Left renal pelvis (tissue), 4 donors: ENCODE data around the gene SPEG. TPM values are rescaled to one million over a fixed set of nuclear protein-coding genes. Genes with fewer than 3 reads are reported as not detected.
A peak's percentile ranks its signal among the peaks of the same experiment; 100 is the strongest.

Source experiments
- DNase-seq, 4 donors: peaks; one replicate each; pipeline ENCODE4 v3.0.0-alpha.2; 2013; ENCODE audit warnings: low read depth in 4 of 4, low spot score in 3 of 4
- polyA plus RNA-seq, 4 donors: library from polyadenylated mRNA; unstranded; fragments of 120-200 nt; gene quantifications; one replicate each; pipeline ENCODE4 v1.2.1, GENCODE V29; 2013; ENCODE audit not compliant: insufficient read length in 4 of 4

Gene SPEG
- polyA plus RNA-seq, 4 donors = 9.7 to 18.0 (median 12.5) TPM

- no peak for DNase-seq
These were observed 39.8 kb downstream of the SPEG start for GRCh38 chr2:219474285-219475060.

- no peak for DNase-seq
These were observed 40.6 kb downstream of the SPEG start for GRCh38 chr2:219475278-219475677.

- peak in 1 of 4 donors; percentile 51 for DNase-seq
These were observed 41.3 kb downstream of the SPEG start for GRCh38 chr2:219475697-219476651.

GRCh38 chr2:219476652-219477151, 42.1 kb downstream of the SPEG start:
- DNase-seq = peak in 1 of 4 donors; percentile 46

GRCh38 chr2:219477179-219477578, 42.5 kb downstream of the SPEG start:
- DNase-seq = no peak

- no peak for DNase-seq
These were observed 43.2 kb downstream of the SPEG start for GRCh38 chr2:219477815-219478214.

- no peak for DNase-seq
These were observed 44.3 kb downstream of the SPEG start for GRCh38 chr2:219478916-219479315.

GRCh38 chr2:219480004-219480403, 45.4 kb downstream of the SPEG start:
- no peak for DNase-seq

GRCh38 chr2:219482674-219483405, 48.2 kb downstream of the SPEG start:
- DNase-seq = no peak

GRCh38 chr2:219483451-219484342, 49.1 kb downstream of the SPEG start:
- no peak for DNase-seq

GRCh38 chr2:219484343-219485200, 49.9 kb downstream of the SPEG start:
- no peak for DNase-seq

GRCh38 chr2:219485201-219485580, 50.5 kb downstream of the SPEG start:
- no peak for DNase-seq

- DNase-seq = no peak
These were observed 51.8 kb downstream of the SPEG start for GRCh38 chr2:219486380-219486959.

GRCh38 chr2:219488149-219488843, 53.7 kb downstream of the SPEG start:
- no peak for DNase-seq

- DNase-seq = no peak
These were observed 54.2 kb downstream of the SPEG start for GRCh38 chr2:219488844-219489194.

GRCh38 chr2:219489315-219489714, 54.7 kb downstream of the SPEG start:
- no peak for DNase-seq

GRCh38 chr2:219490186-219490585, 55.5 kb downstream of the SPEG start:
- no peak for DNase-seq

- DNase-seq = no peak
These were observed 56.0 kb downstream of the SPEG start for GRCh38 chr2:219490600-219491130.
